GM19372 (cell line): Measurements from ENCODE around the gene PPP1CB.

Source experiments
- ATAC-seq: cut with Tn5 transposase; IDR thresholded peaks from one replicate; pipeline ENCODE4 v1.9.1; 2021; ENCODE audit warnings: mild to moderate bottlenecking, low read depth, moderate library complexity; ENCODE audit not compliant: unreplicated experiment

Gene PPP1CB

DNA sequence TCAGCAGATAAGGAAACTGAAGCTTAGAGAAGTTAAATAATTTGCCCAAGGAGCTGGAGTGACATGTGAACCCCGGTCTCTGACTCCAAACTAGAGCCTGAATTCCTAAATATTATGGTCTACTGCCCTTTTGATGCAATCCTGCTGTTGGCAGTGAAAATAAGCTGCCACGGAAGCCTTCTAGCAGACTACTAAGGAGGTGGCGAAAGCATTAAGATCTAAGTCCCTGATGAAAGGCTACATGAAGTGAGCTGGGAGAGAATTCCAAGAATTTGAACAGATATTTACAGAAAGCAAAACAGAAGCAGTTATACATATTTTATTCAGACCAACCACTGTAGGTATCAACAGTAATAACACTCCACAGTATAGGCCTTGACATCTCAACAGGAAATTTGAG lies 90.4 kb downstream of the PPP1CB start:
- no peak for ATAC-seq
